Lung (tissue), 12 donors: ENCODE data around the gene ATXN1. TPM values are rescaled to one million over a fixed set of nuclear protein-coding genes. Genes with fewer than 3 reads are reported as not detected.

Source experiments
- ATAC-seq: fragments of 200-7000 bp; cut with Tn5 transposase; one replicate; pipeline ENCODE4 v1.9.1; 2020; ENCODE audit warnings: moderate number of reproducible peaks; ENCODE audit not compliant: insufficient read depth, low FRiP score
- DNase-seq, 3 donors: peaks; one replicate each; pipeline ENCODE4 v3.0.0-alpha.2; 2013 to 2017
- H3K27ac ChIP-seq, 2 donors: one replicate each; pipeline ENCODE4 v1.5.1; 2013; ENCODE audit warnings: mild to moderate bottlenecking in 2 of 2, moderate library complexity in 2 of 2, control low read depth in 1 of 2, inconsistent platforms in 1 of 2, low read depth in 1 of 2, low read length in 1 of 2
- H3K27me3 ChIP-seq, 3 donors: one replicate each; pipeline ENCODE4 v1.5.1; 2013; ENCODE audit warnings: low read length in 2 of 3; ENCODE audit not compliant: control insufficient read depth in 3 of 3, insufficient read depth in 3 of 3
- H3K36me3 ChIP-seq, 4 donors: one replicate each; pipeline ENCODE4 v1.5.1; 2013; ENCODE audit warnings: low read length in 4 of 4, mild to moderate bottlenecking in 1 of 4, moderate library complexity in 1 of 4; ENCODE audit not compliant: control insufficient read depth in 4 of 4, insufficient read depth in 4 of 4
- H3K4me1 ChIP-seq, 5 donors: one replicate each; pipeline ENCODE4 v1.5.1; 2013; ENCODE audit warnings: low read length in 5 of 5, mild to moderate bottlenecking in 2 of 5, moderate library complexity in 1 of 5; ENCODE audit not compliant: control insufficient read depth in 5 of 5, insufficient read depth in 5 of 5
- H3K4me3 ChIP-seq: one replicate; pipeline ENCODE4 v1.5.1; 2013; ENCODE audit warnings: mild to moderate bottlenecking, control low read depth, moderate library complexity
- H3K9ac ChIP-seq, 2 donors: one replicate each; pipeline ENCODE4 v1.5.1; 2013; ENCODE audit warnings: low read length in 2 of 2, control low read depth in 1 of 2; ENCODE audit not compliant: insufficient read depth in 1 of 2
- H3K9me3 ChIP-seq, 4 donors: one replicate each; pipeline ENCODE4 v1.5.1; 2013; ENCODE audit warnings: low read length in 3 of 4, mild to moderate bottlenecking in 1 of 4, moderate library complexity in 1 of 4; ENCODE audit not compliant: control insufficient read depth in 4 of 4, insufficient read depth in 3 of 4
- CTCF ChIP-seq: IDR thresholded peaks from 2 replicates; pipeline ENCODE4 v1.5.1; 2012; ENCODE audit warnings: mild to moderate bottlenecking; ENCODE audit errors: control extremely low read depth, extremely low read depth
- WGBS, 2 donors: extraction: QIAGEN DNeasy Blood & Tissue Kit; methylation state at CpG; one replicate each; pipeline ENCODE4 v1.1.7; 2013; 5-methylcytosine and 5-hydroxymethylcytosine counted together
- polyA plus RNA-seq, 2 donors: library from polyadenylated mRNA; stranded (reverse); fragments of 200-250 nt; gene quantifications; one replicate each; pipeline ENCODE4 v1.2.1, GENCODE V29; 2013
- total RNA-seq, 2 donors: library from RNA; depleted of rRNA in 1 of 2; stranded (reverse); fragments of >200 nt in 1 of 2; gene quantifications; one replicate each; pipeline ENCODE4 v1.2.1, GENCODE V29; 2014 to 2021
- donor health status: control.
- donor health status: control.
- donor health status: Bipolar disorder and iron deficiency.
- donor health status: healthy.
- donor health status: DM: yes; HTN: yes; CAD: no.

Gene ATXN1
- total and polyA plus RNA-seq, 4 donors: 9.7 to 108 (median 34.9) TPM

DNA sequence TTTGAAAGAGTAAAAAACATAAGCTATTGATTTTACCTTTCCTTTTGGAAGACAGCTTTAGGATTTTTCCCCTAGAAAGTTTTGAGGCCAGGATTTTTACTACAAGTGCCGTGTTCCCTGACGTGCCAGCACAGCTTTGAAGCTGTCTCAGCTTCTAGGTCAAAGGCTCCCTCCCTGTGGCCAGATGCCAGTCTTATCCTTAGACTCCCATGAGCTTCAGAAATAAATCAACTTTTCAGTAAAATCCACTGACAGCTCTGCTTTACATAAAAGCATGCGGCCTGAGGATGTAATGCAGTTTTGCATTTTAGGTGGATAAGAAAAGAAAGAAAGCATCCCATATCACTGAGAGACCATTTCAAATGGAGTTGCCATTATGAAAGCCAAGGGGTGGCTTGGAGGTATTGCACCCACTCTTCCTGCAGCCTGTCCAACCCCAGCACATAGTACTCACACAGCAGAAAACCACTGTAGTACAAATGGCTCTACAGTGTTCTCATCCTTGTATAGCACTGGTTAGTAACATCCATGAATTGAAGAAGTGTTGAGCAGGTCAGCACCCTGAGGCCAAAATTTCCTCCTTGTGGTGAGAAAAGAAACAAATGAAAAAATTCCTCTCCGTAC is 15.2 kb upstream of the ATXN1 start:
- H3K27me3 ChIP-seq: no peaks in the 10 kb centered on the region
- TF ChIP-seq CTCF: no peak
- DNase-seq (peak; percentile 39 to 72 (median 66)), ATAC-seq (no peak)
- H3K9ac ChIP-seq: no peak overlapping the region
- 71 to 82% methylated on average over 4 of the region's 4 CpGs for WGBS, 2 donors
- H3K27ac ChIP-seq: no peak overlapping the region
- H3K4me1 ChIP-seq: peaks cover 0 to 17% (median 0%) of the 10 kb centered on the region in 5 donors
- H3K9me3 ChIP-seq: no peaks in the 10 kb centered on the region
- H3K36me3 ChIP-seq: no peaks in the 10 kb centered on the region
- H3K4me3 ChIP-seq: no peak overlapping the region

DNA sequence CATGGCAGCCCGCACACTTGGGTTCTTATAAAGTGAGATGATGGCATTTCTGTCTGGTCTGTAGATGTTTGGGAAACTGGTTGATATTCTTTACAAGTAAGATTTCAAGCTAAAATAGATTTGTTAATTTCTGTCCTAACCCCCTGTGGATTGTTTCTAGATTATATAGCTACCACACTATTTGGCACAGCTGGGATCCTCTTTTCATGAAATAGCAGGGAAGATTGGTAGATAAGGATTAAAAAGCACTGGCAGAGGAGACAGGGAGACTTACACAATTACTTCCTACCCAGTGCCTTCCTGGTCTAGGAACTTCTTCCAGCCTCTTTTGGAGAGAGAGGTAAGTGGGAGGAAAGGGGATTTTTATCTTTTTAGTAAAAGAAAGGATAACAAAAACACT is 13.2 kb upstream of the ATXN1 start:
- Histone ChIP-seq H3K9ac (no peak overlapping the region), H3K27me3 (no peaks in the 10 kb centered on the region), H3K36me3 (no peaks in the 10 kb centered on the region), H3K4me3 (no peak overlapping the region), H3K4me1 (peaks cover 1 to 21% (median 2%) of the 10 kb centered on the region in 5 donors), H3K27ac (no peak overlapping the region), H3K9me3 (no peaks in the 10 kb centered on the region)
- WGBS, 2 donors: 93 to 96% methylated on average over 1 of the region's 1 CpG
- ATAC-seq (no peak), DNase-seq (no peak)
- no peak for TF ChIP-seq CTCF

DNA sequence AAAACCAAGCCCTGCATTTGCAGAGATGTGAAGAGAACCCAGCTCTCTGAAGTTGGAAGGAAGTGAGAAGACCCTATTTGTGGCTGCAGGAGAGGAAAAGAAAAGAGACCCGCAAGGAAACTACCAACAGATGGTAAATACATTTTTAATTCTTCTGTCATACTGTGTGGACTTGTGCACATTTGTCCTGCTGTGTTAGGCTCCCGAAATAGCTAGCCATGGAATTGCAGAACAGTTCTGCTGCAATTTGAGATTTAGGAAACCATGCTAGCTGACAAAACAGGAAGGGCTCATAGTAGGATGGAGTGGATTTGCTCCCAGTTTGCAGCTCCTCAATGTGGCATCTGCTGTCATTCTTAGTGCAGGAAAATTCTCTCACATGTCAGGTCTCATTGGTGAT is 12.1 kb upstream of the ATXN1 start:
- H3K36me3 ChIP-seq: no peaks in the 10 kb centered on the region
- no peaks in the 10 kb centered on the region for H3K27me3 ChIP-seq
- no peak overlapping the region for H3K9ac ChIP-seq
- ATAC-seq (no peak), DNase-seq (no peak)
- no peak overlapping the region for H3K27ac ChIP-seq
- WGBS, 2 donors: 66 to 79% methylated on average over 2 of the region's 2 CpGs
- no peak overlapping the region for H3K4me3 ChIP-seq
- H3K4me1 ChIP-seq: peaks cover 2 to 32% (median 11%) of the 10 kb centered on the region in 5 donors
- H3K9me3 ChIP-seq: no peaks in the 10 kb centered on the region
- no peak for TF ChIP-seq CTCF
